ENCODE results near the gene TMEM45B. TPM values are rescaled to one million over a fixed set of nuclear protein-coding genes. Genes with fewer than 3 reads are reported as not detected.

TMEM45B gene
- total RNA-seq: under 1 TPM in 1 of 3 donors, not detected in 2; 0.40 TPM
- 0.14 TPM for total RNA-seq (2013)

DNA sequence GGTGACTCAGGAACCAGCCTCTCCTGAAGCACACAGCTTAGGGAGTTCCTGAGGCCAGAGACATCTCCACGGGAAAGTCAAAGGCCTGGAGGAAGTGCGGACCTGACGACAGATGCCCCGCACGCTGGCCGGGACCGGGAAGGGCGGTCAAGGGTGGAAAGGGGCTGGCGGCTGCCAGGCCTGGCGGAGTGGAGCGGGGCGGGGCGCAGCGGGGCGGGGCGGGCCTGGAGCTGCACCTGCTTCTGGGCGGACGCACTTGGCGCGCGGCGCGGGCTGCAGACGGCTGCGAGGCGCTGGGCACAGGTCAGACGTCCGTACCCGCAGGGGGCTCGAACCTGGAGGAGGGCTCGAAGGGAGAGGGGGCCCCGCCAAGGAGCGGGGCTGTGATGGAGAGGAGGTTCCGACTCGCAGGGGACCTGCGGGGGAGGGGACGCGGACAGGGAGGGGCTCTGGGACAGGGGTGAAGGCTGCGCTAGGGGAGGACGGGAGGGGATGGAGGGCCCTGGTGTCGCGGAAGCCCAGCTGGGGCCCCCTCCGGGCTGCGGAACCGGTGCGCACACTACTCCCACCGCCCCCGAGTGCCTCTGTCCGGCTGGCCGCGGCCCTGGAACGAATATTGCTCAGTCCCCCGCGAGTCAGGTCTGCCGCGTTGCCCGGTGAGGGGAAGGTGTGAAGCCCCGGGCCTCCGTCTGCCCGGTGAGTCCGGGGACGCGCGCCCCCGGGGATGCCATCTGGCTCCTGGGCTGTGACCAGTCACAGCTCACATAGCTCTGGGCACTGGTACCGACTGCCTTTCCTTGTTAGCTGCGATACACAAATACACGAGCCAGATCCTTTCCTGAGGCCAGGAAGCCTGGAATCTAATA lies at the start of gene TMEM45B:
TSS of gene TMEM45B (plus strand) at position 253 of the 866 bp plus-strand sequence. CDS start 36,635 bp downstream, outside the sequence.
- peak in 2 of 3 donors; percentile 19 to 22 for ATAC-seq
- 5% methylated on average over 68 of the region's 68 CpGs for WGBS (ENCODE audit: insufficient coverage)
- no peak within 1 kb of the TSS for H3K27ac Mint-ChIP-seq

DNA sequence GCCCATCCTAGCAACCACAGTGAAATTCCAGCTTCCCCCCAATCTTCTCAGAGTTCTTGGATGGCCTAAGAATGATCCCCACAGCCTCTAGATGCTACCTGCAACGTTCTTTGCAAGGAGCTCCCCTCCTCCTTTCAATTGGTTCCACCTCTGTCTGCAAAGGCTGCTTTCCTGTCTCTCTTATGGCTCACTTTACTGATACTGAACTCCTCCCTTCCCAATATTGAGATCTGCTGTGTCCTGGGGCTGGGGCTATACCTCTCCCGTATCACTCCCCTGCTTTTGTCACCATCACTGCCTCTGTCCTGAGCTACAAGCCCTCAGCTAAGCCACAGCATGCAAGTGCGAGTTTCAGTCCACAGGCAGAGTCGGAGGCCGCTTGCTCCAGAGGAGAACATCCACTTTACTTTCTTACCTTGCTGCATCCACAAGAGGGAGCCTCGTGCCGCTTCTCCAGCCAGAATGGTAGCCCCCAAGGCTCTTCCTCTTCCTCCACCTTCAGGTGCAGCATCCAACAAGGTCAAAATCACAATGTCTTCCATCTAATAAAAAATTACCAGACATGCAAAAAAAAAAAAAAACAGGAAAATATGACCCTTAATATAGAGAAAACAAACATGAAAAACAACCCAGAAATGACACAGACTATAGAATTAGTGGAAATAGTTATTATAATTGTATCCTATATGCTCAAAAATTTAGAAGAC lies 48.6 kb upstream of the TMEM45B start:
- Mint-ChIP-seq H3K27ac (no peak overlapping the region), H3K27me3 (ENCODE audit: low read depth in 2 of 2) (peaks cover 0 to 17% of the 10 kb centered on the region in 2 donors), H3K9me3 (peaks cover 0 to 5% of the 10 kb centered on the region in 2 donors), H3K4me1 (peaks cover 0 to 5% of the 10 kb centered on the region in 2 donors), H3K4me3 (no peak overlapping the region), H3K36me3 (peaks cover 6% of the 10 kb centered on the region)
- Histone ChIP-seq H3K4me1 (ENCODE audit: control insufficient read depth, insufficient read depth, low read length) (no peaks in the 10 kb centered on the region), H3K9me3 (ENCODE audit: control insufficient read depth, insufficient read depth, low read length) (no peaks in the 10 kb centered on the region), H3K36me3 (ENCODE audit: control insufficient read depth, insufficient read depth, low read length) (no peaks in the 10 kb centered on the region), H3K27ac (ENCODE audit: low read length) (no peak overlapping the region), H3K27me3 (ENCODE audit: control insufficient read depth, insufficient read depth, low read length) (no peaks in the 10 kb centered on the region), H3K4me3 (ENCODE audit: low read length) (no peak overlapping the region)
- intact Hi-C loops (cut with micrococcal nuclease): no loop called here
- WGBS (ENCODE audit: insufficient coverage): 39% methylated on average over 7 of the region's 7 CpGs
- TF ChIP-seq, protein P1, sequence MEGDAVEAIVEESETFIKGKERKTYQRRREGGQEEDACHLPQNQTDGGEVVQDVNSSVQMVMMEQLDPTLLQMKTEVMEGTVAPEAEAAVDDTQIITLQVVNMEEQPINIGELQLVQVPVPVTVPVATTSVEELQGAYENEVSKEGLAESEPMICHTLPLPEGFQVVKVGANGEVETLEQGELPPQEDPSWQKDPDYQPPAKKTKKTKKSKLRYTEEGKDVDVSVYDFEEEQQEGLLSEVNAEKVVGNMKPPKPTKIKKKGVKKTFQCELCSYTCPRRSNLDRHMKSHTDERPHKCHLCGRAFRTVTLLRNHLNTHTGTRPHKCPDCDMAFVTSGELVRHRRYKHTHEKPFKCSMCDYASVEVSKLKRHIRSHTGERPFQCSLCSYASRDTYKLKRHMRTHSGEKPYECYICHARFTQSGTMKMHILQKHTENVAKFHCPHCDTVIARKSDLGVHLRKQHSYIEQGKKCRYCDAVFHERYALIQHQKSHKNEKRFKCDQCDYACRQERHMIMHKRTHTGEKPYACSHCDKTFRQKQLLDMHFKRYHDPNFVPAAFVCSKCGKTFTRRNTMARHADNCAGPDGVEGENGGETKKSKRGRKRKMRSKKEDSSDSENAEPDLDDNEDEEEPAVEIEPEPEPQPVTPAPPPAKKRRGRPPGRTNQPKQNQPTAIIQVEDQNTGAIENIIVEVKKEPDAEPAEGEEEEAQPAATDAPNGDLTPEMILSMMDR (IDR thresholded peaks at IDR 0.05): no peak
- ATAC-seq (no peak), DNase-seq (peak in 1 of 2 donors; percentile 46)

More for the DNA sequence above, at the start of gene TMEM45B:
- H3K36me3 Mint-ChIP-seq: peaks cover 8% of the 10 kb centered on the region
- peak within 1 kb of the TSS; percentile 47 for H3K4me3 Mint-ChIP-seq
- peak in 1 of 2 donors; percentile 27 for DNase-seq
- H3K36me3 ChIP-seq (ENCODE audit: control insufficient read depth, insufficient read depth, low read length): no peaks in the 10 kb centered on the region
- peaks cover 19 to 45% of the 10 kb centered on the region in 2 donors for H3K27me3 Mint-ChIP-seq (ENCODE audit: low read depth in 2 of 2)
- peaks cover 15% of the 10 kb centered on the region for H3K27me3 ChIP-seq (ENCODE audit: control insufficient read depth, insufficient read depth, low read length)
- H3K4me1 Mint-ChIP-seq: peaks cover 16 to 20% of the 10 kb centered on the region in 2 donors
- TF ChIP-seq, protein P1 (IDR thresholded peaks at IDR 0.05): no peak
- H3K9me3 Mint-ChIP-seq: no peaks in the 10 kb centered on the region
- peaks cover 30% of the 10 kb centered on the region for H3K4me1 ChIP-seq (ENCODE audit: control insufficient read depth, insufficient read depth, low read length)
- peaks cover 12% of the 10 kb centered on the region for H3K9me3 ChIP-seq (ENCODE audit: control insufficient read depth, insufficient read depth, low read length)
- no peak within 1 kb of the TSS for H3K4me3 ChIP-seq (ENCODE audit: low read length)
- intact Hi-C loops (cut with micrococcal nuclease): no loop called here
- H3K27ac ChIP-seq (ENCODE audit: low read length): no peak within 1 kb of the TSS

DNA sequence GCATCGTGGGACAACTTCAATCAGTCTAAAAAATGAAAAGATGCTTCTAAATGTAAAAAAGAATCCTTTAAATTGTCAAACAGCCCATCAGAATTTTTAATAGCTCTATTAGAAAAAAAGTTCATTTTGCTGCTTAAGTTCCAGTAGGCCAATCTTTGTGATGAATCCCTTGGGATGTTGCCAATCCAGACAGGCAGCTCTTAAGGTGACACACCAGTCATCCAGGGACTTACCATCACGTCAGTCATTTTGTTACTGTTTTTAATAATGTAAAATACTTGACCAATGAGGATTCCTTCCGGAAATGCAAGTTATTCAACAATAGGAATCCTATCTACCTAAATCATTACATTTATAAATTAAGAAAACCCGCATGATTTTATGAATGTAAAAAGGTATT lies 47.8 kb upstream of the TMEM45B start:
- peaks cover 0 to 17% of the 10 kb centered on the region in 2 donors for H3K27me3 Mint-ChIP-seq (ENCODE audit: low read depth in 2 of 2)
- H3K9me3 ChIP-seq (ENCODE audit: control insufficient read depth, insufficient read depth, low read length): no peaks in the 10 kb centered on the region
- 60% methylated on average over 1 of the region's 4 CpGs for WGBS (ENCODE audit: insufficient coverage)
- peaks cover 0 to 5% of the 10 kb centered on the region in 2 donors for H3K4me1 Mint-ChIP-seq
- peaks cover 0 to 5% of the 10 kb centered on the region in 2 donors for H3K9me3 Mint-ChIP-seq
- no peak overlapping the region for H3K4me3 ChIP-seq (ENCODE audit: low read length)
- DNase-seq: no peak
- ATAC-seq: no peak
- H3K36me3 Mint-ChIP-seq: peaks cover 6% of the 10 kb centered on the region
- no peaks in the 10 kb centered on the region for H3K36me3 ChIP-seq (ENCODE audit: control insufficient read depth, insufficient read depth, low read length)
- H3K27ac ChIP-seq (ENCODE audit: low read length): no peak overlapping the region
- no peaks in the 10 kb centered on the region for H3K4me1 ChIP-seq (ENCODE audit: control insufficient read depth, insufficient read depth, low read length)
- intact Hi-C loops (cut with micrococcal nuclease): no loop called here
- no peaks in the 10 kb centered on the region for H3K27me3 ChIP-seq (ENCODE audit: control insufficient read depth, insufficient read depth, low read length)
- TF ChIP-seq, protein P1 (IDR thresholded peaks at IDR 0.05): no peak
- no peak overlapping the region for H3K4me3 Mint-ChIP-seq
- no peak overlapping the region for H3K27ac Mint-ChIP-seq
